A549 (cell line): ENCODE results near the gene RELN. TPM values are rescaled to one million over a fixed set of nuclear protein-coding genes. Genes with fewer than 3 reads are reported as not detected.

Experiments used
- ATAC-seq, 2 experiments: fragments of 200-7000 bp in 1 of 2; fragments of >200 bp in 1 of 2; cut with Nextera tagmentation in 1 of 2; cut with Tn5 transposase in 1 of 2; 3 replicates each; pipeline versions ENCODE4 v1.8.0 to v1.9.1; 2018 to 2020; ENCODE audit warnings: mild to moderate bottlenecking in 1 of 2, moderate library complexity in 1 of 2
- CTCF ChIA-PET: fragments of 300-600 bp; sonication (Branson Sonifier 250); formaldehyde crosslinking; extraction: SDS; loops from one replicate; lab custom pipeline; 2021; ENCODE audit warnings: antibody characterized with exemption, inconsistent platforms; lab: Yijun Ruan, JAX
- POLR2A ChIA-PET: fragments of 350-600 bp; formaldehyde crosslinking; extraction: SDS; loops from one replicate; lab custom pipeline; 2021; ENCODE audit warnings: antibody characterized with exemption, inconsistent platforms; lab: Yijun Ruan, JAX
- DNase-seq, 2 experiments: peaks; one replicate each; pipeline versions ENCODE4 v3.0.0 to v3.0.0-alpha.2; 2011 to 2016; ENCODE audit warnings: low read depth in 1 of 2, low spot score in 1 of 2
- FAIRE-seq: peaks from 2 replicates; lab custom pipeline; 2011; peaks lifted over from hg19 to GRCh38; lab: Jason Lieb, UNC
- H3K27ac ChIP-seq, 2 experiments: fragments of >200 bp; sonication (Bioruptor Twin); formaldehyde crosslinking; 3 replicates each; pipeline ENCODE4 v1.5.1; 2016 to 2017
- H3K4me1 ChIP-seq: fragments of >200 bp; sonication (Bioruptor Twin); formaldehyde crosslinking; 3 replicates; pipeline ENCODE4 v1.6.1; 2016
- H3K4me2 ChIP-seq: fragments of >200 bp; sonication (Bioruptor Twin); formaldehyde crosslinking; 3 replicates; pipeline ENCODE4 v1.6.1; 2016
- H3K4me3 ChIP-seq: fragments of >200 bp; sonication (Bioruptor Twin); formaldehyde crosslinking; 3 replicates; pipeline ENCODE4 v1.5.1; 2016
- H3K9me3 ChIP-seq: fragments of >200 bp; sonication (Bioruptor Twin); formaldehyde crosslinking; 3 replicates; pipeline ENCODE4 v1.6.1; 2016
- CBX8 ChIP-seq: fragments of 200-600 bp; sonication (generic); IDR thresholded peaks from 2 replicates; pipeline ENCODE4 v1.6.1; 2016
- E2F6 ChIP-seq: IDR thresholded peaks from 2 replicates; pipeline ENCODE4 v1.6.1; 2012; ENCODE audit warnings: low read depth, borderline replicate concordance
- EHF ChIP-seq: fragments of 250-450 bp; sonication (Bioruptor Pico); IDR thresholded peaks from 2 replicates; pipeline ENCODE4 v1.5.0; 2020; ENCODE audit warnings: mild to moderate bottlenecking
- EHMT2 ChIP-seq: fragments of 200-600 bp; sonication (generic); IDR thresholded peaks from 2 replicates; pipeline ENCODE4 v1.6.1; 2016; ENCODE audit warnings: antibody characterized with exemption, low read depth, mild to moderate bottlenecking, moderate library complexity
- EP300 ChIP-seq, 2 experiments: fragments of >200 bp; sonication (Bioruptor Twin); formaldehyde crosslinking; IDR thresholded peaks; 2 replicates in 1 of 2; 3 replicates in 1 of 2; pipeline ENCODE4 v1.6.1; 2016 to 2017
- ESRRA ChIP-seq: fragments of 150-350 bp; IDR thresholded peaks from 2 replicates; pipeline ENCODE4 v1.6.1; 2014; ENCODE audit warnings: mild to moderate bottlenecking, low read length, borderline replicate concordance
- FOSL2 ChIP-seq, 2 experiments: fragments of 450-650 bp in 1 of 2; fragments of >200 bp in 1 of 2; sonication (Bioruptor Twin) in 1 of 2; formaldehyde crosslinking; IDR thresholded peaks; 2 replicates each; pipeline versions ENCODE4 v1.5.0 to v1.6.1; 2016 to 2020; ENCODE audit warnings: mild to moderate bottlenecking in 1 of 2, moderate library complexity in 1 of 2
- FOXS1 ChIP-seq: fragments of 250-450 bp; sonication (Bioruptor Pico); IDR thresholded peaks from 2 replicates; pipeline ENCODE4 v1.5.0; 2020; ENCODE audit warnings: mild to moderate bottlenecking, moderate library complexity
- GATA3 ChIP-seq: IDR thresholded peaks from 2 replicates; pipeline ENCODE4 v1.6.1; 2012; ENCODE audit warnings: borderline replicate concordance
- HES2 ChIP-seq: fragments of >200 bp; sonication (Bioruptor Twin); formaldehyde crosslinking; IDR thresholded peaks from 2 replicates; pipeline ENCODE4 v1.6.1; 2016
- HEYL ChIP-seq: fragments of 250-450 bp; sonication (Bioruptor Pico); IDR thresholded peaks from 2 replicates; pipeline ENCODE4 v1.8.0; 2021; ENCODE audit warnings: mild to moderate bottlenecking, moderate library complexity
- HOXA7 ChIP-seq: fragments of 250-450 bp; sonication (Bioruptor Pico); IDR thresholded peaks from 2 replicates; pipeline ENCODE4 v1.5.0; 2020; ENCODE audit warnings: mild to moderate bottlenecking, moderate library complexity
- HOXB13 ChIP-seq: fragments of 250-450 bp; sonication (Bioruptor Pico); IDR thresholded peaks from 2 replicates; pipeline ENCODE4 v1.5.0; 2020; ENCODE audit warnings: low read depth, mild to moderate bottlenecking, moderate library complexity
- HOXB5 ChIP-seq: fragments of 250-450 bp; sonication (Bioruptor Pico); IDR thresholded peaks from 2 replicates; pipeline ENCODE4 v1.5.0; 2020; ENCODE audit warnings: mild to moderate bottlenecking, moderate library complexity
- JUNB ChIP-seq: fragments of >200 bp; sonication (Bioruptor Twin); formaldehyde crosslinking; IDR thresholded peaks from 2 replicates; pipeline ENCODE4 v1.6.1; 2016
- MAZ ChIP-seq: fragments of 150-350 bp; IDR thresholded peaks from 2 replicates; pipeline ENCODE4 v1.6.1; 2014; ENCODE audit warnings: antibody characterized with exemption, low read depth, low read length, borderline replicate concordance
- NR3C1 ChIP-seq: fragments of >200 bp; sonication (Bioruptor Twin); formaldehyde crosslinking; IDR thresholded peaks from 3 replicates; pipeline ENCODE4 v1.6.1; 2017
- PHF8 ChIP-seq: fragments of 200-600 bp; sonication (generic); IDR thresholded peaks from 2 replicates; pipeline ENCODE4 v1.6.1; 2016; ENCODE audit warnings: low read depth, mild to moderate bottlenecking, antibody characterized with exemption, moderate library complexity, borderline replicate concordance
- POLR2A ChIP-seq: IDR thresholded peaks from 2 replicates; pipeline ENCODE4 v1.6.1; 2012; ENCODE audit warnings: mild to moderate bottlenecking, low read length
- RAD21 ChIP-seq, 2 experiments: fragments of >200 bp in 1 of 2; sonication (Bioruptor Twin) in 1 of 2; formaldehyde crosslinking in 1 of 2; IDR thresholded peaks in 1 of 2; conservative IDR thresholded peaks in 1 of 2; 2 replicates in 1 of 2; 3 replicates in 1 of 2; pipeline ENCODE4 v1.6.1; 2012 to 2018; ENCODE audit warnings: inconsistent platforms in 1 of 2
- RNF2 ChIP-seq: fragments of 200-600 bp; sonication (generic); IDR thresholded peaks from 2 replicates; pipeline ENCODE4 v1.6.1; 2016; ENCODE audit warnings: low read depth, mild to moderate bottlenecking, antibody characterized with exemption, moderate library complexity, borderline replicate concordance
- SMC3 ChIP-seq: fragments of >200 bp; sonication (Bioruptor Twin); formaldehyde crosslinking; IDR thresholded peaks from 3 replicates; pipeline ENCODE4 v1.6.1; 2018; ENCODE audit warnings: inconsistent platforms
- SREBF2 ChIP-seq: fragments of 450-650 bp; IDR thresholded peaks from 2 replicates; pipeline ENCODE4 v1.6.1; 2014; ENCODE audit warnings: mild to moderate bottlenecking, moderate library complexity
- USF2 ChIP-seq: fragments of 450-650 bp; IDR thresholded peaks from 2 replicates; pipeline ENCODE4 v1.6.1; 2014; ENCODE audit warnings: antibody characterized with exemption
- WGBS: methylation state at CpG from one replicate; pipeline ENCODE4 v1.1.6; 2017; ENCODE audit errors: missing lambda C conversion rate; 5-methylcytosine and 5-hydroxymethylcytosine counted together
- polyA plus RNA-seq, 4 experiments: library from polyadenylated mRNA; depleted of rRNA in 3 of 4; stranded (reverse); fragments of >200 nt; fragmentation: RNase III in 1 of 4; extraction: RNeasy Plus Mini Kit Qiagen cat#74134 plus additional on column Dnase treatment in 1 of 4; gene quantifications; 2 replicates in 3 of 4; 3 replicates in 1 of 4; pipeline ENCODE4 v1.2.3, GENCODE V29; 2011 to 2017
- TF ChIP-seq, protein P1 (sequence below): IDR thresholded peaks from 2 replicates; pipeline ENCODE4 v1.6.1; 2012
- TF ChIP-seq, protein P2 (sequence below): fragments of >200 bp; sonication (Bioruptor Twin); formaldehyde crosslinking; IDR thresholded peaks from 3 replicates; pipeline ENCODE4 v1.5.1; 2016

RELN gene
- polyA plus RNA-seq, 2 of the 4 experiments (the other 2 are of a cell fraction): not detected

DNA sequence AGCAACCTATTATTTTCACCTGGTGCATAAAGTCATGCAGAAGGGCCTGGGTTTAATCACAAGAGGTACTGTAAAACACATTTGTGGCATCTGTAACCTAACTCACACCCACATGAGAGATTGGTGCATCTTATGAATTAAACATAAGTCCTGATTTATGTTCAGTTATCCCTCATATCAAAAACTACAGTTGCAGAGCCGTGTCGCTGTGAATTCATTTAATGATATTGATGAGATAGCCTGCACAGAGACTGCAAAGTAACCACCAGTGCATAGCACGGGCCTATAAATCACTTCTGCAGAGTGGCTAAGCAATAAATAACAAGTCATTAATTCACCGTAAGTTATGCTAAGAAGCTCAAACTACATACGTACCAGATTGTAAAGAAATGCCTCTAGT, 178.2 kb downstream of the RELN start:
- ChIA-PET POLR2A (no interaction called here), CTCF (no interaction called here)
- 57% methylated on average over 5 of the region's 5 CpGs for WGBS
- H3K9me3 ChIP-seq: no peaks in the 10 kb centered on the region
- FAIRE-seq (no peak), ATAC-seq (no peak)
- no peak overlapping the region for H3K4me2 ChIP-seq
- no peak overlapping the region for H3K4me3 ChIP-seq
- no peak for TF ChIP-seq CBX8
- no peak for TF ChIP-seq JUNB
- TF ChIP-seq NR3C1: no peak
- no peak for TF ChIP-seq FOXS1
- TF ChIP-seq, all 56 proteins: peak for 0
- Histone ChIP-seq H3K27ac (no peak overlapping the region), H3K4me1 (0 out of 3 replicates have a peak, but pooled peaks cover 3% of the 10 kb centered on the region)
- no peak for DNase-seq

DNA sequence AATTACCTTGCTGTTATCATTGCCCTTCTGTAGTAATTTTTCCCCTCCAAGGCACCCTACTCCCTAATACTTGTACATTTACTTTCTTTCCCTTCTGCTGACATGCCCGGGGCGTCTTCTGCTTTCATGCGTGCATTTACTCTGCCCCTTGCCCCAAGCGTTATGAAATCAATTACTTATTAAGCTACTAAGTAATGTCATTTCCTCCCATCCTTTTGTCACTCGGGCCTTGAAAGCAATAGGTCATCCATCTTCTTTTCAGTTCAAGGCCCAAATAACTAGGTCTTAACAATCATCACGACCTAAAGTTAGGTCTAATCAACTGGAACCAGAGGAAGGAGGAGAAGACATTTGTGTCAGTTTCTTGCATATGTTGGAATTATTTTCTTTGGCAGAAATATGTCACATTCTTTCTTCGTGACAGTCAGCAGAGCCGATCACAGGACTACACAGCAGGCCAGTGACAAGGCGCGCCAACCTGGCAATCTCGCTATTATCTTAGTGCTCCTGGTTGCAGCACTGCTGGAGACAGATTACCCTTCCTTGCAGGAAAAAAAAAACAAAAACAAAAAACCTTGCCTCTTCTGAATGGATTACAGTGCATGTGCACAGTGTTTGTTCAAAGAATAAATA, 179.2 kb downstream of the RELN start:
- DNase-seq (peak in 1 of 2 experiments; percentile 4), FAIRE-seq (no peak), ATAC-seq (no peak)
- CTCF ChIA-PET: no interaction called here
- POLR2A ChIA-PET: no interaction called here
- Histone ChIP-seq H3K4me3 (no peak overlapping the region), H3K4me1 (0 out of 3 replicates have a peak, but pooled peaks cover 3% of the 10 kb centered on the region), H3K27ac (no peak overlapping the region), H3K9me3 (no peaks in the 10 kb centered on the region), H3K4me2 (0 out of 3 replicates have a peak overlapping the region, but pooled peaks have one; percentile 21)
- TF ChIP-seq, protein P1, sequence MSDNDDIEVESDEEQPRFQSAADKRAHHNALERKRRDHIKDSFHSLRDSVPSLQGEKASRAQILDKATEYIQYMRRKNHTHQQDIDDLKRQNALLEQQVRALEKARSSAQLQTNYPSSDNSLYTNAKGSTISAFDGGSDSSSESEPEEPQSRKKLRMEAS: no peak
- TF ChIP-seq GATA3: no peak
- no peak for TF ChIP-seq POLR2A
- 33% methylated on average over 11 of the region's 11 CpGs for WGBS

GRCh38 chr7:103809229-103809994, 180.0 kb downstream of the RELN start:
- 59% methylated on average over 6 of the region's 6 CpGs for WGBS
- Histone ChIP-seq H3K4me3 (no peak overlapping the region), H3K4me1 (0 out of 3 replicates have a peak, but pooled peaks cover 3% of the 10 kb centered on the region), H3K4me2 (0 out of 3 replicates have a peak overlapping the region, but pooled peaks have one; percentile 21), H3K9me3 (no peaks in the 10 kb centered on the region), H3K27ac (no peak overlapping the region)
- no peak for TF ChIP-seq EHMT2
- TF ChIP-seq, protein P2, sequence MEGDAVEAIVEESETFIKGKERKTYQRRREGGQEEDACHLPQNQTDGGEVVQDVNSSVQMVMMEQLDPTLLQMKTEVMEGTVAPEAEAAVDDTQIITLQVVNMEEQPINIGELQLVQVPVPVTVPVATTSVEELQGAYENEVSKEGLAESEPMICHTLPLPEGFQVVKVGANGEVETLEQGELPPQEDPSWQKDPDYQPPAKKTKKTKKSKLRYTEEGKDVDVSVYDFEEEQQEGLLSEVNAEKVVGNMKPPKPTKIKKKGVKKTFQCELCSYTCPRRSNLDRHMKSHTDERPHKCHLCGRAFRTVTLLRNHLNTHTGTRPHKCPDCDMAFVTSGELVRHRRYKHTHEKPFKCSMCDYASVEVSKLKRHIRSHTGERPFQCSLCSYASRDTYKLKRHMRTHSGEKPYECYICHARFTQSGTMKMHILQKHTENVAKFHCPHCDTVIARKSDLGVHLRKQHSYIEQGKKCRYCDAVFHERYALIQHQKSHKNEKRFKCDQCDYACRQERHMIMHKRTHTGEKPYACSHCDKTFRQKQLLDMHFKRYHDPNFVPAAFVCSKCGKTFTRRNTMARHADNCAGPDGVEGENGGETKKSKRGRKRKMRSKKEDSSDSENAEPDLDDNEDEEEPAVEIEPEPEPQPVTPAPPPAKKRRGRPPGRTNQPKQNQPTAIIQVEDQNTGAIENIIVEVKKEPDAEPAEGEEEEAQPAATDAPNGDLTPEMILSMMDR: no peak
- no peak for TF ChIP-seq USF2
- no peak for TF ChIP-seq HOXB13 (CRISPR knock-in tag)
- no peak for TF ChIP-seq EP300 (IDR thresholded peaks at IDR 0.05)
- no peak for TF ChIP-seq EHF (CRISPR knock-in tag)
- TF ChIP-seq ESRRA: no peak
- POLR2A ChIA-PET: no interaction called here
- FAIRE-seq (no peak), ATAC-seq (no peak), DNase-seq (no peak)
- CTCF ChIA-PET: no interaction called here

- TF ChIP-seq HES2 (no peak), RAD21 (conservative IDR thresholded peaks at IDR 0.05 in 1 of 2, IDR thresholded peaks at IDR 0.05 in 1 of 2) (no peak), EHF (CRISPR knock-in tag) (no peak), SMC3 (no peak), FOSL2 (IDR thresholded peaks at IDR 0.05) (no peak), FOSL2 (CRISPR knock-in tag; IDR thresholded peaks at IDR 0.05) (no peak), HOXB13 (CRISPR knock-in tag) (no peak), PHF8 (no peak), JUNB (no peak), SREBF2 (no peak), FOXS1 (no peak), E2F6 (no peak), MAZ (no peak), HEYL (CRISPR knock-in tag) (no peak), RNF2 (no peak), HOXA7 (CRISPR knock-in tag) (no peak), HOXB5 (CRISPR knock-in tag) (no peak)
- H3K4me1 ChIP-seq: 0 out of 3 replicates have a peak, but pooled peaks cover 3% of the 10 kb centered on the region
- CTCF ChIA-PET: no interaction called here
- H3K4me2 ChIP-seq: no peak overlapping the region
- FAIRE-seq (no peak), DNase-seq (no peak), ATAC-seq (no peak)
- POLR2A ChIA-PET: no interaction called here
- no peak overlapping the region for H3K27ac ChIP-seq
- no peaks in the 10 kb centered on the region for H3K9me3 ChIP-seq
- 42% methylated on average over 2 of the region's 2 CpGs for WGBS
- H3K4me3 ChIP-seq: no peak overlapping the region
Observed at GRCh38 chr7:103805346-103805745, 184.1 kb downstream of the RELN start.
